Measurements from ENCODE around the gene ZNF211. TPM values are rescaled to one million over a fixed set of nuclear protein-coding genes. Genes with fewer than 3 reads are reported as not detected.

Gene ZNF211
- total and polyA plus RNA-seq, 11 donors = 5.6 to 14.4 (median 9.0) TPM

GRCh38 chr19:57651654-57651996, 18.7 kb downstream of the ZNF211 start:
- ATAC-seq = peak in 1 of 4 donors; percentile 14
- intact Hi-C loops (cut with DNase I) = no loop called here
- H3K4me3 ChIP-seq = peak overlapping the region in 9 of 12 donors; percentile 10 to 55 (median 33)

GRCh38 chr19:57653689-57654088, 20.7 kb downstream of the ZNF211 start:
- no peaks in the 10 kb centered on the region for H3K36me3 ChIP-seq
- 81 to 87% (median 85%) methylated on average over 2 of the region's 2 CpGs for WGBS, 4 donors
- no peak overlapping the region for H3K4me3 ChIP-seq
- no peak for ATAC-seq
- intact Hi-C loops (cut with DNase I) = no loop called here
- DNase-seq = no peak
- no peak overlapping the region for H3K27ac ChIP-seq
- H3K9me3 ChIP-seq = peaks cover 0 to 13% (median 0%) of the 10 kb centered on the region in 12 donors
- peaks cover 0 to 12% (median 0%) of the 10 kb centered on the region in 12 donors for H3K4me1 ChIP-seq
- TF ChIP-seq POLR2A (IDR thresholded peaks at IDR 0.05) (no peak), CTCF (IDR thresholded peaks at IDR 0.05) (no peak)
- H3K27me3 ChIP-seq = no peaks in the 10 kb centered on the region

More at GRCh38 chr19:57651654-57651996, 18.7 kb downstream of the ZNF211 start:
- DNase-seq = no peak
- Histone ChIP-seq H3K27ac (peak overlapping the region in 7 of 12 donors; percentile 15 to 72 (median 47)), H3K9me3 (peaks cover 0 to 17% (median 0%) of the 10 kb centered on the region in 12 donors), H3K27me3 (no peaks in the 10 kb centered on the region), H3K36me3 (no peaks in the 10 kb centered on the region), H3K4me1 (peaks cover 0 to 12% (median 0%) of the 10 kb centered on the region in 12 donors)
- WGBS, 4 donors = 37 to 47% (median 41%) methylated on average over 6 of the region's 6 CpGs
- TF ChIP-seq CTCF (IDR thresholded peaks at IDR 0.05) = no peak
- TF ChIP-seq POLR2A (IDR thresholded peaks at IDR 0.05) = no peak

GRCh38 chr19:57655443-57655842, 22.5 kb downstream of the ZNF211 start:
- intact Hi-C loops (cut with DNase I) = no loop called here
- no peak overlapping the region for H3K27ac ChIP-seq
- peaks cover 0 to 8% (median 0%) of the 10 kb centered on the region in 12 donors for H3K9me3 ChIP-seq
- H3K4me3 ChIP-seq = no peak overlapping the region
- no peak for TF ChIP-seq POLR2A (IDR thresholded peaks at IDR 0.05)
- no peak for TF ChIP-seq CTCF (IDR thresholded peaks at IDR 0.05)
- H3K4me1 ChIP-seq = peaks cover 0 to 12% (median 0%) of the 10 kb centered on the region in 12 donors
- DNase-seq = no peak
- 40 to 96% (median 93%) methylated on average over 1 of the region's 1 CpG for WGBS, 4 donors
- no peaks in the 10 kb centered on the region for H3K27me3 ChIP-seq
- no peak for ATAC-seq
- H3K36me3 ChIP-seq = no peaks in the 10 kb centered on the region

GRCh38 chr19:57656346-57656745, 23.4 kb downstream of the ZNF211 start:
- no peaks in the 10 kb centered on the region for H3K27me3 ChIP-seq
- no peaks in the 10 kb centered on the region for H3K36me3 ChIP-seq
- no peak overlapping the region for H3K27ac ChIP-seq
- TF ChIP-seq POLR2A (IDR thresholded peaks at IDR 0.05) (no peak), CTCF (IDR thresholded peaks at IDR 0.05) (no peak)
- no peak for ATAC-seq
- H3K4me3 ChIP-seq = no peak overlapping the region
- intact Hi-C loops (cut with DNase I) = no loop called here
- no peak for DNase-seq
- peaks cover 0 to 8% (median 0%) of the 10 kb centered on the region in 12 donors for H3K9me3 ChIP-seq
- peaks cover 0 to 6% (median 0%) of the 10 kb centered on the region in 12 donors for H3K4me1 ChIP-seq
- WGBS, 4 donors = 80 to 93% (median 87%) methylated on average over 1 of the region's 1 CpG

All from heart left ventricle (tissue), 16 donors.